HuH-7.5 (cell line): ENCODE data around the gene FHOD1.

Experiments
- DNase-seq: peaks from one replicate; pipeline ENCODE4 v3.0.0; 2011; ENCODE audit warnings: low spot score

Gene FHOD1

GRCh38 chr16:67247192-67248072, at the start of gene FHOD1:
TSS of gene FHOD1 (minus strand) at chr16:67247481. CDS start at chr16:67247410, 71 bp downstream.
- peak; percentile 85 for DNase-seq

- DNase-seq: no peak
These were observed 49.1 kb upstream of the FHOD1 start for GRCh38 chr16:67296420-67296819.

GRCh38 chr16:67294938-67295361, 47.7 kb upstream of the FHOD1 start:
- no peak for DNase-seq

- no peak for DNase-seq
These were observed 47.0 kb upstream of the FHOD1 start for GRCh38 chr16:67294171-67294757.

GRCh38 chr16:67291461-67291860, 44.2 kb upstream of the FHOD1 start:
- DNase-seq: no peak

- no peak for DNase-seq
These were observed 40.7 kb upstream of the FHOD1 start for GRCh38 chr16:67287960-67288359.

- DNase-seq: no peak
These were observed 39.4 kb upstream of the FHOD1 start for GRCh38 chr16:67286441-67287235.

GRCh38 chr16:67284699-67285646, 37.7 kb upstream of the FHOD1 start:
- peak; percentile 80 for DNase-seq

GRCh38 chr16:67283826-67284555, 36.7 kb upstream of the FHOD1 start:
- DNase-seq: no peak

- no peak for DNase-seq
These were observed 36.0 kb upstream of the FHOD1 start for GRCh38 chr16:67283039-67283825.

GRCh38 chr16:67282447-67282805, 35.1 kb upstream of the FHOD1 start:
- DNase-seq: no peak

GRCh38 chr16:67281536-67282446, 34.5 kb upstream of the FHOD1 start:
- DNase-seq: no peak

GRCh38 chr16:67280090-67281015, 33.1 kb upstream of the FHOD1 start:
- no peak for DNase-seq

- peak; percentile 92 for DNase-seq
These were observed 32.2 kb upstream of the FHOD1 start, which contains the start of gene PLEKHG4 for GRCh38 chr16:67279296-67280089. TSS of gene PLEKHG4 (plus strand) at chr16:67279532. CDS start at chr16:67280045, 513 bp downstream.

GRCh38 chr16:67278773-67279295, 31.6 kb upstream of the FHOD1 start:
- DNase-seq: peak; percentile 63

GRCh38 chr16:67277999-67278772, 30.9 kb upstream of the FHOD1 start:
- no peak for DNase-seq
